ENCODE results near the gene KCNAB1. TPM values are rescaled to one million over a fixed set of nuclear protein-coding genes. Genes with fewer than 3 reads are reported as not detected.
"Not testable (repeated sequence)": the region's sequence is repeated elsewhere in the genome, so short reads cannot be mapped to it uniquely, and the experiment has no call there.

KCNAB1 gene
- total RNA-seq, 1 experiment from 2014 or later = not detected

GRCh38 chr3:156135921-156136638 lies 15.7 kb downstream of the KCNAB1 start:
- TF ChIP-seq, protein P1, sequence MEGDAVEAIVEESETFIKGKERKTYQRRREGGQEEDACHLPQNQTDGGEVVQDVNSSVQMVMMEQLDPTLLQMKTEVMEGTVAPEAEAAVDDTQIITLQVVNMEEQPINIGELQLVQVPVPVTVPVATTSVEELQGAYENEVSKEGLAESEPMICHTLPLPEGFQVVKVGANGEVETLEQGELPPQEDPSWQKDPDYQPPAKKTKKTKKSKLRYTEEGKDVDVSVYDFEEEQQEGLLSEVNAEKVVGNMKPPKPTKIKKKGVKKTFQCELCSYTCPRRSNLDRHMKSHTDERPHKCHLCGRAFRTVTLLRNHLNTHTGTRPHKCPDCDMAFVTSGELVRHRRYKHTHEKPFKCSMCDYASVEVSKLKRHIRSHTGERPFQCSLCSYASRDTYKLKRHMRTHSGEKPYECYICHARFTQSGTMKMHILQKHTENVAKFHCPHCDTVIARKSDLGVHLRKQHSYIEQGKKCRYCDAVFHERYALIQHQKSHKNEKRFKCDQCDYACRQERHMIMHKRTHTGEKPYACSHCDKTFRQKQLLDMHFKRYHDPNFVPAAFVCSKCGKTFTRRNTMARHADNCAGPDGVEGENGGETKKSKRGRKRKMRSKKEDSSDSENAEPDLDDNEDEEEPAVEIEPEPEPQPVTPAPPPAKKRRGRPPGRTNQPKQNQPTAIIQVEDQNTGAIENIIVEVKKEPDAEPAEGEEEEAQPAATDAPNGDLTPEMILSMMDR (conservative IDR thresholded peaks at IDR 0.05; ENCODE audit: low read depth, low read length) = peak; percentile 59
- no peak for TF ChIP-seq EZH2 (IDR thresholded peaks at IDR 0.05; ENCODE audit: borderline replicate concordance, low read depth, low read length, poor library complexity, severe bottlenecking)
- Histone ChIP-seq H3K4me3 (ENCODE audit: low read depth, low read length, poor library complexity, severe bottlenecking) (no peak overlapping the region), H3K9me3 (ENCODE audit: low read depth, low read length, poor library complexity, severe bottlenecking) (no peaks in the 10 kb centered on the region), H3K27ac (ENCODE audit: low read depth, low read length, poor library complexity, severe bottlenecking) (no peak overlapping the region), H3K27me3 (replicated peaks; ENCODE audit: insufficient read depth, low read depth, low read length, poor library complexity) (no peaks in the 10 kb centered on the region), H3K36me3 (ENCODE audit: insufficient read depth, low read length, poor library complexity, severe bottlenecking) (no peaks in the 10 kb centered on the region), H3K4me1 (ENCODE audit: insufficient read depth, low read length, poor library complexity, severe bottlenecking) (no peaks in the 10 kb centered on the region)
- ChIA-PET POLR2A (ENCODE audit: low non-redundant PET) (interaction anchor here (0.6 kb wide), 1 partner anchor 1054 kb away, joined by 4 read pairs; no protein-coding TSS in a partner anchor), CTCF (no interaction called here)
- intact Hi-C loops (cut with micrococcal nuclease; ENCODE audit: unreplicated experiment) = loop anchor here (5.0 kb wide), 1 partner anchor 94 kb away; no protein-coding TSS in a partner anchor
- DNase-seq (ENCODE audit: low spot score) = peak; percentile 48
- no TSS peak for BruUV-seq (replicated peaks)

DNA sequence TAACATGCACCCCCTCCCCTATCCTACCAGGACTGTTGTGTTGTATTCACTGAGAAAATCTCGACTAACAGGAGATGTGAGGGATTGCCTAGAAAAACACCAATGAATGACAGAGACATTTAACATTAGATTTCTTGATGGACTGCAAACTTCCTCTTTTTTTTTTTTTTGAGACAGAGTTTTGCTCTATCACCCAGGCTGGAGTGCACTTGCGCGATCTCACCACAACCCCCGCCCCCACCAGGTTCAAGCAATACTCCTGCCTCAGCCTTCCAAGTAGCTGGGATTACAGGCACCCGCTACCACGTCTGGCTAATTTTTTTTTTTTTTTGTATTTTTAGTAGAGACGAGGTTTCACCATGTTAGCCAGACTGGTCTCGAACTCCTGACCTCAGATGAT lies 17.0 kb downstream of the KCNAB1 start:
- H3K4me1 ChIP-seq (ENCODE audit: insufficient read depth, low read length, poor library complexity, severe bottlenecking); DNase-seq (ENCODE audit: low spot score); BruUV-seq (replicated peaks); H3K27me3 ChIP-seq (replicated peaks; ENCODE audit: insufficient read depth, low read depth, low read length, poor library complexity); H3K36me3 ChIP-seq (ENCODE audit: insufficient read depth, low read length, poor library complexity, severe bottlenecking); H3K27ac ChIP-seq (ENCODE audit: low read depth, low read length, poor library complexity, severe bottlenecking); H3K4me3 ChIP-seq (ENCODE audit: low read depth, low read length, poor library complexity, severe bottlenecking); POLR2A ChIA-PET (ENCODE audit: low non-redundant PET); H3K9me3 ChIP-seq (ENCODE audit: low read depth, low read length, poor library complexity, severe bottlenecking): not testable (repeated sequence)
- CTCF ChIA-PET = interaction anchor here (1.2 kb wide), 1 partner anchor 13 kb away, joined by 4 read pairs; no protein-coding TSS in a partner anchor
- intact Hi-C loops (cut with micrococcal nuclease; ENCODE audit: unreplicated experiment) = loop anchor here (5.0 kb wide), 1 partner anchor 95 kb away; no protein-coding TSS in a partner anchor

- BruUV-seq (replicated peaks) = no TSS peak
- intact Hi-C loops (cut with micrococcal nuclease; ENCODE audit: unreplicated experiment) = no loop called here
- TF ChIP-seq EZH2 (IDR thresholded peaks at IDR 0.05; ENCODE audit: borderline replicate concordance, low read depth, low read length, poor library complexity, severe bottlenecking) = no peak
- TF ChIP-seq, protein P1 (conservative IDR thresholded peaks at IDR 0.05; ENCODE audit: low read depth, low read length) = no peak
- Histone ChIP-seq H3K4me3 (ENCODE audit: low read depth, low read length, poor library complexity, severe bottlenecking) (no peak overlapping the region), H3K36me3 (ENCODE audit: insufficient read depth, low read length, poor library complexity, severe bottlenecking) (no peaks in the 10 kb centered on the region), H3K27ac (ENCODE audit: low read depth, low read length, poor library complexity, severe bottlenecking) (no peak overlapping the region), H3K27me3 (replicated peaks; ENCODE audit: insufficient read depth, low read depth, low read length, poor library complexity) (no peaks in the 10 kb centered on the region), H3K4me1 (ENCODE audit: insufficient read depth, low read length, poor library complexity, severe bottlenecking) (no peaks in the 10 kb centered on the region), H3K9me3 (ENCODE audit: low read depth, low read length, poor library complexity, severe bottlenecking) (no peaks in the 10 kb centered on the region)
- CTCF ChIA-PET = interaction anchor here (0.7 to 1.2 kb wide), 3 partner anchors 11 to 245 kb away, joined by 3 to 7 read pairs (median 3); no protein-coding TSS in a partner anchor
- POLR2A ChIA-PET (ENCODE audit: low non-redundant PET) = no interaction called here
- no peak for DNase-seq (ENCODE audit: low spot score)
Observed at GRCh38 chr3:156140001-156140595, 19.7 kb downstream of the KCNAB1 start.
